ENCODE measurements around the gene AGFG2.

GRCh38 chr7:100580466-100581283 is 41.7 kb downstream of the AGFG2 start:
- TF ChIP-seq CTCF (IDR thresholded peaks at IDR 0.05; ENCODE audit: low read depth, low read length) (no peak), EZH2phosphoT487 (IDR thresholded peaks at IDR 0.05; ENCODE audit: low read depth) (no peak)
